Mucosa of stomach (tissue), 1 donor: ENCODE data around the gene ARPC1B.
"Not testable (repeated sequence)": the region's sequence is repeated elsewhere in the genome, so short reads cannot be mapped to it uniquely, and the experiment has no call there.

Source experiments
- H3K27me3 ChIP-seq: one replicate; pipeline ENCODE4 v1.7.0; 2013; ENCODE audit warnings: mild to moderate bottlenecking, low read length; ENCODE audit not compliant: control insufficient read depth, insufficient read depth
- H3K36me3 ChIP-seq: one replicate; pipeline ENCODE4 v1.7.0; 2013; ENCODE audit warnings: low read length; ENCODE audit not compliant: control insufficient read depth, insufficient read depth
- H3K4me1 ChIP-seq: one replicate; pipeline ENCODE4 v1.7.0; 2013; ENCODE audit warnings: mild to moderate bottlenecking, low read length; ENCODE audit not compliant: control insufficient read depth, insufficient read depth
- H3K4me3 ChIP-seq: one replicate; pipeline ENCODE4 v1.7.0; 2013; ENCODE audit warnings: low read length
- H3K9ac ChIP-seq: one replicate; pipeline ENCODE4 v1.7.0; 2013; ENCODE audit warnings: mild to moderate bottlenecking, low read length, moderate library complexity
- H3K9me3 ChIP-seq: one replicate; pipeline ENCODE4 v1.7.0; 2013; ENCODE audit warnings: mild to moderate bottlenecking, low read length, moderate library complexity; ENCODE audit not compliant: control insufficient read depth
- donor health status: Pancreatic carcinoma.

Gene ARPC1B

DNA sequence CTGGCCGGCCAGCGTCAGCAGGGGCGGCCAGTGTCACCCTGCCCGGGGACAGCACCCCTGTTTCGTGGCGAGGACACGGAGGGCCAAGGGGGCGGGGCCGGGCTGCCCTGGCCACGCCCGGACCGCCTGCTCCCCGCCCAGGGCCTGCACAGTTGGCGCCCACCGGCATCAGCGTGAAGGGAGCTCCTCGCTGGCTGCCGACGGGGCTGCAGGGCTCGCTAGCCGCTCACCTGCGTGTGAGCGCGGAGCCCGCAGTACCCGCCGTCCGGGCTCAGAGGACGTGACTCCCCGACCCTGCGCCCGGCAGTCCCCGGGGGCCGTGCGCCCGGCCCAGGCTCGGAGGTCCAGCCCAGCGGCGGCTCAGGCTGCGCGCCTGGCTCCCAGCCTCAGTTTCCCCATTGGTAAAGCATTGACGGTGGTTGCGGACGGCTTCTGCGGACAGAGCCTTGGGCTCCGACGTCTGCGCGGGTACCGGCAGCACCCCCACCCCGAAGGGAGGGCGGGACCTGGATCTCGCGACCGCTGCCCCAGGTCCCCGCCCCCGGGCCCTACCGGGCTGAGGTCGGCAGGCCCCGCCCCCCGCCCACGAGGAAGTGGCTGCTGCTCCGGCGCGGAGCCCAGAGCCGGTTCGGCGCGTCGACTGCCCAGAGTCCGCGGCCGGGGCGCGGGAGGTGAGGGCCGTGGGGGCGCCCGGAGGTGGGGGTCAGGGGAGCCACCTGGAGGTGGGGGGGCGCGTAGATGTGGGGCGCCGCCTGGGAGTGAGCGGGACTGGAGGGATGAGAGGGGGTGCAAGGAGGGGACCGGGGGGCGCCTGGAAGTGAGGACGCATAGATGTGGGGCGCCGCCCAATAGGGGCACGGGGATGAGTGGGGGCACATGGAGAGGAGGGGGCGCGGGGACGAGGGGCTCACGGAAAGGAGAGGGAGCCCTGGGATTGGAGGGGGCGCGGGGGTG, at the start of gene ARPC1B:
Gene ARPC1B (plus strand): TSS at position 620 of the 954 bp plus-strand sequence. CDS start 10,985 bp downstream, outside the sequence.
- Histone ChIP-seq H3K9ac (peak within 1 kb of the TSS; percentile 64), H3K36me3 (no peaks in the 10 kb centered on the region), H3K27me3 (no peaks in the 10 kb centered on the region), H3K4me1 (peaks cover 11% of the 10 kb centered on the region), H3K9me3 (no peaks in the 10 kb centered on the region), H3K4me3 (peak within 1 kb of the TSS; percentile 14)

DNA sequence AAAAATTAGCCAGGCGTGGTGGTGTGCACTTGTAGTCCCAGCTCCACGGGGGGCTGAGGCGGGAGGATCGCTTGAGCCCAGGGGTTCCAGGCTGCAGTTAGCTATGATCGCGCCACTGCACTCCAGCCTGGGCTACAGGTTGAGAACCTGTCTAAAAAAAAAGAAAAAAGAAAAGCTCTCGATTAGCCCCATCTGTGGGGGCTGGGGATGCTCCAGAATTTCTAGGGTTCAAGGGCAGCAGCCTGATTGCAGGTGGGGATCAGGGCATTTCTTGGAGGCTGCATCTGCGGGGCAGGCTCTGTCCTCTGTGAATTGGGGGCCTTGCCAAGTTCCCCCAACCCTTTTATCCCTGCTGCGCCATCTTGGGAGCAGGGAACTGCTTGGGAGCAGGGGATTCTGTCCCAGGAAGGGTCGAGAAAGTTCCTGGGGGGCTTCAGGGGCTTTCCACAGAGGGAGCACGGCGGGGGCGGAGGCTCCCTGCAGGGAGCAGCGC, 49.5 kb upstream of the ARPC1B start:
- peaks cover 22% of the 10 kb centered on the region for H3K4me1 ChIP-seq

DNA sequence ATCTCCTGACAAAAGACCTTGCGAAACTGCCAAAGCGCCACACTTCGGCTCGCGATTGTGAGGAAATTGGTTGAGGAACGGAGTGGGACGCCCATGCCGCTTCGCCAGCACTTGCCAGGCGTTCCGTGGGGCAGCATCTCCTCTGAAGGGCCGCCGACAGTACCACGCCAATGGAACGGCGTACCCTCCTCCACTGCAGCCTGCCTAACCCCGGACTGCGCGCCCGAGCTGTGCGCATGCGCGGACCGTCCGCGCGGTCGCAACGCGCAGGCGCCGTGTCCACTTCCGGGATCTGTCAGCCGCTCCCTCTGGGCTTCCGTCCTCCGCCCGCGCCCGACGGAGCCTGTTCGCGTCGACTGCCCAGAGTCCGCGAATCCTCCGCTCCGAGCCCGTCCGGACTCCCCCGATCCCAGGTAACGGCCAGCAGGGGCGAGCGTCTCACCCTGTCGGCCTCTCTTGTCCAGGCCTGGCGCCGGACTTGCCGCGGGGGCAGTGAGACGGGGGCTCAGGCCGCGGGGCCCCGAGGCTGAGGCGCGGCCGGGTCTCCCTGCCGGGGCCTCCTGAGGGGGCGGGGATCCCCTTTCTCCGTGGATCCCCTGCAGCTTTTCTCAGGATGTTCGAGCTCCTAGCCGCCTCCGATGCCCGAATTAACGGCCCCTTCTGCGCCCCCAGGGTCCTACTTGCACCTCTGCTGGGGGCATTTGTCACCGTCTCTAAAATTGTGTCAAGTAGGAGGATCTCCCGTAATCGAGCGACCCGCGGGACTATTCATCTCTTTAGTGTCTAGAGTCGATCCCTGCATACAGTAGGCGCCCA, 48.7 kb upstream of the ARPC1B start, which contains the start of gene ARPC1A:
Gene ARPC1A (plus strand): TSS at position 307 of the 816 bp plus-strand sequence. CDS start 7,456 bp downstream, outside the sequence.
- H3K36me3 ChIP-seq: no peaks in the 10 kb centered on the region
- no peaks in the 10 kb centered on the region for H3K27me3 ChIP-seq
- H3K4me3 ChIP-seq: peak within 1 kb of the TSS; percentile 92
- H3K9me3 ChIP-seq: no peaks in the 10 kb centered on the region
- peak within 1 kb of the TSS; percentile 99 for H3K9ac ChIP-seq
- peaks cover 29% of the 10 kb centered on the region for H3K4me1 ChIP-seq

More for the DNA sequence above, 49.5 kb upstream of the ARPC1B start:
- H3K36me3 ChIP-seq: no peaks in the 10 kb centered on the region
- H3K9me3 ChIP-seq: no peaks in the 10 kb centered on the region
- H3K27me3 ChIP-seq: no peaks in the 10 kb centered on the region
- peak overlapping the region; percentile 92 for H3K4me3 ChIP-seq
- H3K9ac ChIP-seq: peak overlapping the region; percentile 99

DNA sequence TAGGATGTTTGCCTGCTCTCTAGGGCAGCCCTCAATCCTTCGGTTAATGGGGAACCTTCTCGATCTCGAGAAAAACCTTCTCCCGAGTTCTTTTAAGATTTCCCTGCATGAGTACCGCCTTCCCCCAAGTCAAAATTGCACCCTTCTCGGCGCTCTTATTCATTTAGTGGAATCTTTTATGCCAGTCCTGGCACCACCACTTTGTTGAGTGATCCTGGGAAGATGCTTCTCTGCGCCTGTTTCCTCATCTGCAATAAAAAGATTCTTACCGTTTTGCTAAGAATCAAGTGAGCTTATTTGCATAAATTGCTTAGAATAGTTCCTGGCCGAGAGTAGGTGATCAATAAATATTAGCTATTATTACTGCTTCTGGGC, 48.1 kb upstream of the ARPC1B start:
- Histone ChIP-seq H3K36me3 (no peaks in the 10 kb centered on the region), H3K4me3 (peak overlapping the region; percentile 92), H3K9me3 (no peaks in the 10 kb centered on the region), H3K4me1 (peaks cover 35% of the 10 kb centered on the region), H3K27me3 (no peaks in the 10 kb centered on the region), H3K9ac (peak overlapping the region; percentile 99)

DNA sequence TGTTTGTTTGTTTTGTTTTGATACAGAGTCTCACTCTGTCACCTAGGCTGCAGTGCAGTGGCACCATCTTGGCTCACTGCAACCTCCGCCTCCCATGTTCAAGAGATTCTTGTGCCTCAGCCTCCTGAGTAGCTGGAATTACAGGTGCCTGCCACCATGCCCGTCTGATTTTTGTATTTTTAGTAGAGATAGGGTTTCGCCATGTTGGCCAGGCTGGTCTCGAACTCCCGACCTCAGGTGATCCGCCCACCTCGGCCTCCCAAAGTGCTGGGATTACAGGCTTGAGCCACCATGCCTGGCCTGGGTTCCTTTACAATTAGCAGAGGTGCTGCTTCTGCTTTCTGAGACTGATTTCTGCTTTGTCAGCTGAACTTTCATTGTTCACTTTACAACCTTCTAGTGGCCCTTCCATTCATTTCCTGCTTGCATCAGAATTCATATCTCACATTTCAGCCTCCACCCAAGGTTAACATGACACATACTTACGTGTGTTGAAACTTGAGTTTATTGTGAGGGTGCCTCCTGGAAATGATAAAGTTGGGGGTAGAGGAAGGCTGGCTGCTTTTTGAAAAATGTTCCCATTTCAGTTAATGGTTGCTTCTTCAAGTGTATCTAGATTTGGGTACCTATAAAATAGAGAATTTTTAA, 44.1 kb upstream of the ARPC1B start:
- not testable (repeated sequence) for H3K36me3 ChIP-seq, H3K4me3 ChIP-seq, H3K27me3 ChIP-seq, H3K9me3 ChIP-seq
- Histone ChIP-seq H3K4me1 (peaks cover 30% of the 10 kb centered on the region), H3K9ac (peak overlapping the region; percentile 49)

DNA sequence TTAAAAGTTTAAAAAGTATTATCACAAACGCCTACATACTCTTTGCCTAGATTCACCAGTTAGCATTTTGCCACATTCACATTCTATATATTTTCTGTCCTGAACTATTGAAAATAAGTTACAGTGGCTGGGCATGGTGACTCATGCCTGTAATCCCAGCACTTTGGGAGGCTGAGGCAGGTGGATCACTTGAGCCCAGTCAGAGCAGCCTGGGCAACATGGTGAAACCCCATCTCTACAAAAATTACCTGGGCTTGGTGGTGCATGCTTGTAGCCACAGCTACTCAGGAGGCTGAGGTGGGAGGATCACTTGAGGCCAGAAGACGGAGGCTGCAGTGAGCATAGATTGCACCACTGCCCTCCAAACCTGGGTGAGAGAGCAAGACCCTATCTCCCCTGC, 43.5 kb upstream of the ARPC1B start:
- Histone ChIP-seq H3K27me3 (no peaks in the 10 kb centered on the region), H3K36me3 (peaks cover 9% of the 10 kb centered on the region), H3K9ac (peak overlapping the region; percentile 49), H3K9me3 (no peaks in the 10 kb centered on the region), H3K4me1 (peaks cover 30% of the 10 kb centered on the region), H3K4me3 (no peak overlapping the region)

DNA sequence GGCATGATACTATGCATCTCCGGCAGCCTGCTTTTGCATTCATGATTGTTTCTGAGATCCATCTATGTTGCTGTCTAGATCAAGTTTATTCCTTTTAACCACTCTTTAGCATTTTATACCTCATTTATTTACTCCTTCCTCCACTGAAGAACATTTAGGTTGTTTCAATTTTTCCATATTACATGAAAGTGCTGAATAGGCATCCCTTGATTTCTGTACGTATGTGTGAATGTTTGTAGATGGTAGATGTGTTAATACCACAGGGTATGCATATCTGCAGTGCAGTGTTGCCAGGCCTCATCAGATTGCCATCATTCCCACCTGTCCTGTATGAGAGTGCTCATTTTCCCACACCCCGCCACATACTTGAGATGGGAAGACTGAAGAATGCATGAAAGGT, 34.9 kb upstream of the ARPC1B start:
- no peaks in the 10 kb centered on the region for H3K27me3 ChIP-seq
- H3K4me3 ChIP-seq: no peak overlapping the region
- peaks cover 33% of the 10 kb centered on the region for H3K36me3 ChIP-seq
- no peaks in the 10 kb centered on the region for H3K9me3 ChIP-seq
- no peaks in the 10 kb centered on the region for H3K4me1 ChIP-seq
- H3K9ac ChIP-seq: no peak overlapping the region

DNA sequence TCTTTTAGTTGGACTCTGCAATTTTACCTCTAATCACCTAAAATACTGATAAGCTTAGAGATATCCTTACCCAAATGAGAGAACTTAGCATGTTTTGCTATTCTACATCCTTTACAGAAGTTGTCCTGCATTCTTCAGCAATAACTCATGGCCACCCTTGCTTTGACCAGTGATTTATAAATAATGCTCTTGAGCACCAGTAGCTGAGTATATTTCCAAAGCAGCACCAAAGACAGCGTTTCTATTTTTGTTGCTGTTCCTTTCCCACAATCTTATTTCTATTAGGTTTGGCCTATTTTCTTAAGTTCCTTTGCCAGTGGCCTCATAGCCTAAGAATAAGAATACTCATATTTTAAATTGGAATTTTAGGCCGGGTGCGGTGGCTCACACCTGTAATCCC, 33.9 kb upstream of the ARPC1B start:
- no peak overlapping the region for H3K4me3 ChIP-seq
- no peaks in the 10 kb centered on the region for H3K4me1 ChIP-seq
- no peak overlapping the region for H3K9ac ChIP-seq
- H3K36me3 ChIP-seq: peaks cover 28% of the 10 kb centered on the region
- no peaks in the 10 kb centered on the region for H3K9me3 ChIP-seq
- H3K27me3 ChIP-seq: no peaks in the 10 kb centered on the region

DNA sequence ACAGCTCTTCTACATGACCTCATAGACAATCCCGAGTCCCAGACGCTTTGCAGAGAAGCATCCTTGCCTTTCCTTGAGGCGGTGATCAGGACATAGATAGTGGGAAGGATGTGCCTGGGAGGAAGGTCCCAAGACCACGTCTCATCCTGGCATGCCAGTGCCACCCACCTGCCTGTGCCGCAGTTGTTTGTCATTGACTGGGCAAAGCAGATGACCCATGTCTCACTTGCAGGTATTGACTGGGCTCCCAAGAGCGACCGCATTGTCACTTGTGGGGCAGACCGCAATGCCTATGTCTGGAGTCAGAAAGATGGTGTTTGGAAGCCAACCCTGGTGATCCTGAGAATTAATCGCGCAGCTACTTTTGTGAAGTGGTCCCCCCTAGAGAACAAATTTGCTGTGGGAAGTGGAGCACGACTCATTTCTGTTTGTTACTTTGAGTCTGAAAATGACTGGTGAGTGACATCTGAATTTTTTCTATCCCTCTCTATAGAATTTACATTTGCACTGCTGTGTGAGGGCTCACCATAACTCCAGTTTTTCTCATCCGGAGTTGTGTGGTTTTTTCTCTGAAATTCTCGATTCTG, 30.4 kb upstream of the ARPC1B start:
- H3K4me3 ChIP-seq: no peak overlapping the region
- H3K36me3 ChIP-seq: peaks cover 21% of the 10 kb centered on the region
- H3K9ac ChIP-seq: no peak overlapping the region
- H3K9me3 ChIP-seq: no peaks in the 10 kb centered on the region
- H3K27me3 ChIP-seq: no peaks in the 10 kb centered on the region
- no peaks in the 10 kb centered on the region for H3K4me1 ChIP-seq

DNA sequence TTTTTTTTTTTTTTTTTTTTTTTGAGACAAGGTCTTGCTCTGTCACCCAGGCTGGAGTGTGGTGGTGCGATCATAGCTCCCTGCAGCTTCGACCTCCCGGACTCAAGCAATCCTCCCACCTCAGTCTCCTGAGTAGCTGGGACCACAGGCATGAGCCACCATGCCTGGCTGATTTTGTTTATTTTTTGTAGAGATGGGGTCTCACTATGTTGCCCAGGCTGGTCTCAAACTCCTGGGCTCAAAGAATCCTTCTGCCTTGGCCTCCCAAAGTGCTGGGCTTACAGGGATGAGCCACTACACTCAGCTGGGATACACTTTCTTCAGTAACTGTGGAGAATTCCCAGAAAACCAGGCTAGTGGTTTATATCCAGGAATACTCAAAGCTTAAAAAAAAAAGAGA, 23.9 kb upstream of the ARPC1B start:
- not testable (repeated sequence) for H3K27me3 ChIP-seq, H3K4me3 ChIP-seq, H3K9me3 ChIP-seq, H3K9ac ChIP-seq, H3K4me1 ChIP-seq
- H3K36me3 ChIP-seq: peaks cover 15% of the 10 kb centered on the region

DNA sequence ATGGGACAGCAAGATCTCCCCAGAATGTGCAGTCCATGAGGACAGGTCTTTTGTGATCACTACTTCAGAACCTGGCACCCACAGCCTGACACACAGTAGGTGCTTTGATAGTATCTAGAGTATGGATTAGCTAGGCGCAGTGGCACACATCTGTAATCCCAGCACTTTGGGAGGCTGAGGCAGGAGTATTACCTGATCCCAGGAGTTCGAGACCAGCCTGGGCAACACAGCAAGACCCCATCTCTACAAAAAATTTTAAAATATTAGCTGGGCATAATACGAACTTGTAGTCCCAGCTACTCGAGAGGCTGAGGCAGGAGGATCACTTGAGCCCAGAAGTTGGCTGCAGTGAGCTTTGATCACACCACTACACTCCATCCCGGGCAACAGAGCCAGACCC, 22.3 kb upstream of the ARPC1B start:
- Histone ChIP-seq H3K9ac (no peak overlapping the region), H3K36me3 (peaks cover 17% of the 10 kb centered on the region), H3K4me1 (no peaks in the 10 kb centered on the region), H3K27me3 (no peaks in the 10 kb centered on the region), H3K9me3 (no peaks in the 10 kb centered on the region), H3K4me3 (no peak overlapping the region)
